Glomerular endothelial cell (primary cell): Measurements from ENCODE around the gene HNRNPUL1. TPM values are rescaled to one million over a fixed set of nuclear protein-coding genes. Genes with fewer than 3 reads are reported as not detected.
"Not testable (repeated sequence)": the region's sequence is repeated elsewhere in the genome, so short reads cannot be mapped to it uniquely, and the experiment has no call there.

Experiments used
- DNase-seq: peaks from one replicate; pipeline ENCODE4 v3.0.0-alpha.2; 2011; ENCODE audit warnings: low read depth, low spot score; ENCODE audit errors: extremely low read depth
- total RNA-seq: library from RNA; depleted of rRNA; stranded (reverse); fragments of >200 nt; gene quantifications from 2 replicates; pipeline ENCODE4 v1.2.3, GENCODE V29; 2015

Gene HNRNPUL1
- total RNA-seq, 1 donor from 2014 or later: 217 TPM

DNA sequence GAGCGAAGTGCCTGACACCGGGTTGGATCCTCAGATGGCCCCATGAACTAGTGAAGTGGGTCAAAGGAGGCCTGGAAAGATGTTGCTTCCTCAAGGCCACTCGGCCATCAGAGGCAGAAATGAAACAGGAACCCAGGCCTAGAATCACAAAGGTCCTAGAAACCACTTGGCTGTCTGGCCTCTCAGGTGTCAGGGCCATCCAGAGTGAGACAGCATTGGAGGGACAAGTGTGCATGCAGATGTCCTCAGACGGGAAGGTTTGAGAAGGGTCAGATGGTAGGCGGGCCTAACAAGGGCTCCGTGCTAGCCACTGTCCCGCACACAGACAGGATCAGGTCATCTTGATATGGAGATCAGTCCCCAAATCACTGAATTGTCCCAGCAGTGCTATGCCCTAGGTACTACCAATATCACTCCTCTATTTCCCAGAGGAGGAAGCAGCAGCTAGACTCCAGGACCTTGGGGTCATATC is 60.1 kb downstream of the HNRNPUL1 start:
- DNase-seq: no peak

DNA sequence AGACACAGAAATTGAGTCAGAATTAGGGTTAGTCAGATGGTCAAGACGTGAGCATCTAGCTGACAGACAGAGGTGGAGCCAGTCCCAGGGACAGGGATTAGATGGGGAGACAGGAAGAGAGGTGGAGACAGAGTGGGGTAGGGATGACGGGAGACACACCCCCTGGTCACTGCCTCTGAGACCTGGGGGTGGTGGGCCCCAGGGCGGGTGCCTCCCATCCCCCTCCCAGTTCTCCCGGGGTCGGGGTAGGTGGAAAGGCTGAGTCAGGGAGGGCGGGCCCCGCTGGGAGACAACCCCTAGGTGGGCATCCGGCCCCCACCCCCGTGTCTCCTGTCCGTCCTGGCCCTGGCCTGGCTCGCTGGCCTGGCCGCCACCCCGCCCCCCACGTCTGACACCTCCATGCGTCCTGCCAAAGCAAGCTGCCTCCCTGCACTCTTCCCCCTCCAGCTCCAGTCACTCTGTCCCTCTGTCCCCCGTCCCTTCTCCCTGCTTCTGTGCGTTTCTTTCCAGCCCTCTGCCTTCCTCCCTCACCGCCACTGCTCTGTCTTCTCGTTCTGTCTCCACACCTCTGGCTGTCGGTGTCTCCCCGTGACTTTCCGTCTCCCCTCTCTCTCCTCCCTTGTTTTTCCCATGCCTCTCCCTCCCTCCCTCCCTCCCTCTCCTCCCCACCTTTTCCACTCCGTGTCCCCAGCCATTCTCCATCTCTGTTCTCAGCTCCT is 60.9 kb downstream of the HNRNPUL1 start:
- no peak for DNase-seq

DNA sequence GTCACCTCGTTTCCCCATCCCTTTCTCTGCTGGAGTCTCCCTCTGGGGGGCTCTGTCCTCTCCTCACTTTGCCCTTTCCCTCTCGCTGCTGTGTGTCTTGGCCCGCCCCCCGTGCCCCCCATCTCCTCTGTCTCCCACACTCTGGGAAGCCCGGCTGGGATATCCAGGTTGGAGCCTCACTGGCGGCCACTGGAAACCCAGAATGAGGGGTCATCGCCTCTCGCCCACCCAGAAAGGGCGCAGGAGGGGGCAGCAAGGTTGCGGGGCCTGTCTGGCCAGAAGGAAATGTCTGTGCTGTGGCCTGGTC is 61.4 kb downstream of the HNRNPUL1 start:
- no peak for DNase-seq

DNA sequence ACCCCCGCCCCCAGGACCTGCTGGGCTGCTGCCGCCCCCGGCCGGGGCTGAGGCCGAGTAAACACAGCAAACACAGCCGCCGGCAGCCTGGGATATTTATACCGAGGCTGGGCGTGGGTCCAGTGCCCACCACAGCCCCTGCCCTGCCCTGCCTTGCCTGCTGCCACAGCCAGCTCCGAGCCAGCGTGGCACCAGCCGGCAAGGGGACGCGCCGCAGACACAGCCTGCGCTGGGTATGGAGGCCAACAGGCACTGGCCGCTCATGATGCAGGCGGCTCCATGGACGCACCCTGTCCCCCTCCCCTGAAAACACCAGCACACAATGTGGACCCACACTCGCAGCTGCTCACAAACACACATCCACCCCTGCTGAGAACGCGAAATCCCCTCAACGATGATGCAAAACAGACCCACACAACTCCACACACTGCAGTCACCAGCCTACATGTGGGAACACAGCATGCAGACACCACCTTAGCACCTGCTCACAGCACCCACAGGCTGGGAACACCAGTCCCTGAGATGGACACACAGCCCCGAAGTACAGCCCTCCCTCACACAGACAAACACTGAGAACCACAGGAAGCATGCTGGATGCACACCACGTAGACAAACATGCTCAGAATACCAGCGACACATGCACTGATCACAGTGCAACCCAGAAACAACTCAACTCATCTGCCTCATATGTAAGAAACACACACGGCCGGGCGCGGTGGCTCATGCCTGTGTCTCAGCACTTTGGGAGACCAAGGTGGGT is 62.0 kb downstream of the HNRNPUL1 start:
- no peak for DNase-seq

DNA sequence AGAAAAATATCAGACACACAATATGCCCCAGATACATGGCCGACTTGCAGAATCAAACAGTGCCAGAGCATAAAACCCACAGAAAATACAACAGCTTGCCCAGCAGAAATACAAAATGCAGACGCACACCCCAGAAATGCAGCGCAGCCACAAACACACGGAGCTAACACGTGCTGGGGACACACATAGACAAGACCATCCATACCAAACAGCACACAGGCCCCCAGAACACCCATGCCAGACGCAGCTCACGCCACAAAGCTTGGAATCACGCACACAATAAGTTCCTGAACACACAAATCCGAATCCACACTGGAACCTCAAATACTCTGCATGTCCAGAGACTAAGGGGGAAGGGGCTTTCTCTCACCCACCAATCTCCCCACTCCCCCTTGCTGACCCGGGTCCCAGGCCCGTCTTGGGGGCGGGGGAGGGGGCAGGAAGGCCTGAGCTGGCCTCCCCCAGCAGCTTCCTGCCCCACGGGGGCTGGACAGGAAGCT is 63.0 kb downstream of the HNRNPUL1 start:
- no peak for DNase-seq

DNA sequence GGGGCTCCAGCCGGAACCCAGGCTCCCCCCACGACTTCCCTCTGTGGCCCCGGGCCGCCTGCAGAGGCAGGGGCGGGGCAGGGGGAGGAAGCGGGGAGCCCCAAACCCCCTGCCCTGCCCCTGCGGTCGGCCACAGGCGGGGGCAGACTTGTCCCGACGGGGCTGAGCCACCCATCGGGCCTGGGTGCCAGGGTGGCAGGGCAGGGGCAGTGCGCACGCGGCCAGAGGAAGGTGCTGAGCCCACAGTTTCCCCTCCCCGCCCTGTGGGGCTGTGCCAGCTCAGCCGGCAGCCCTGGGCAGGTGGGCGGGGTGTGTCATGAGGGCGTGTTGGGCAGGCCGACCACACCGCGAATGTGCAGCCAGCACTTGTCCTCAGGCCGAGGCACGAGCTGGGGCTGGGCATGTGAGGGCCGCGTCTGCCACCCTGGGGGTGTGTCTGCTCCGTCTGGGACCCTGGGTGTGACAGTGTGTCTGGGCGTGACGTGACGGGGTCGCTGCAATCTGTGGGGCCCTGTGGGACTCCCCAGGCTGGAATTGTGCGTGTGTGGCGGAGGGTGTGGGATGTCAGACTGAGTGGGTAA is 63.5 kb downstream of the HNRNPUL1 start:
- DNase-seq: no peak

DNA sequence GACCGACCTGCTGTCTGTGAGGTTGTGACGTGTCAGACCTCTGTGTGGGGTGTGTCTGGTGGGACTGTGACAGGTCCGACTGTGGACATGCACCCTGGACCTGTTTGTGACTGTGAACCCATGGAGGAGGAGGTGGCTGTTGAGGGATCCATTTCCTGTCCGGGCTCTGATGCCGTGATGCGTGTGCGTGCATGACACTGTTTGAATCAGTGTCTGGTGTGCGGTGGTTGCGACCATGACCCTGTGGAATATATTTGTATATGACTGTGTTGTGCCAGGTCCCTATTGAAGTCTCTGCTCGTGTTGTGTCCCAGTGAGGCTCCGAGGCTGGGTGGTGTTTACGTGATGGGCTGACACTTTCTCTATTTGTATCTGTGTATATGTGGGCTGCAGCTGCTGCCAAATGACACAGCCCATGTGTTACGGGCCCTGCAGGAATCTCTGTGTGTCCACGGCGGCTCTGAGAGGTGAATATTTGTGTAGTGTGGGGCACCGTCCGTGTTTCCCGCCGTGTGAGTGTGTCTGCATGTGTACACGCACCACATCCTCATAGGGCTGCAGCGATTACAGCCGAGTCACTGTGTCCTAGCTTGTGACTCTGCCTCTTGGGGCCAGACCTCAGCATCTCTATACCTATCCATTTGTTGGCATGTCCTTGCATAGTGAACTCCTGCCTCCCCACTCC is 64.1 kb downstream of the HNRNPUL1 start:
- DNase-seq: no peak

DNA sequence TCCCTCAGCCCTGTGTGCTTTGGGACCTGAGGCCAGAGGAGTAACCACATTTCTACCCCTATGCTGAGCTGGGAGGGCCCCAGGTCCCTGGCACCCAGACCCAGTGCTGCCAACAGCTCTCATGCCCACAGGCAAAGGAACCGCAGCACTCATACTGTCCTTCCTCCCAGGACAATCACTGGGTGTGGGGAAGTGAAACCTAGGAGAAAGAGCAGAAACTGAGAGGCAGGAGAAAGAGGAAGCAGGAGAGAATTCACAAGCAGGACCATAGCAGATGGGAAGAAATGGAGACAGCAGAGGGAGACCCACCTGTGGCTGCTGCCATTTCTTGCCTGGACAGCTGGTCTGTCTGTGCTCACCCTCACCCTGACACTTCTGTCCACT is 64.7 kb downstream of the HNRNPUL1 start:
- no peak for DNase-seq

DNA sequence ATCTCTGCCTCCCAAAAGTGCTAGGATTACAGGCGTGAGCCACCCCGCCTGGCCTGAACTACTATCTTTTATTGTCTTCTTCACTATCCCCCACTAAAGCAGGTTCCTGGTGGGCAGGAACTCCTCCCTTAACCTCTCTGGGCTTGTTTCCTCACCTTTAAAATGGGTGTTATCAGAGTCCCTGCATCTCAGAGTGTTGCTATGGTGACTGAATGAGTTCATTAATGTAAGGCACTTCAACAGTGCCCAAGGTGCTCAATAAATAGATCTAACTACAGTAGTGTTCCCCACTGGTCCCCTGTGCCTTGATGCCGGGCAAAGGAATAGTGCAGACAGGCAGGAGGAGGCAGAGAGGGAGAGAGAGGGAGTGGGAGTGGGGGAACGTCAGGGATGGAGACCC is 66.3 kb downstream of the HNRNPUL1 start:
- no peak for DNase-seq

DNA sequence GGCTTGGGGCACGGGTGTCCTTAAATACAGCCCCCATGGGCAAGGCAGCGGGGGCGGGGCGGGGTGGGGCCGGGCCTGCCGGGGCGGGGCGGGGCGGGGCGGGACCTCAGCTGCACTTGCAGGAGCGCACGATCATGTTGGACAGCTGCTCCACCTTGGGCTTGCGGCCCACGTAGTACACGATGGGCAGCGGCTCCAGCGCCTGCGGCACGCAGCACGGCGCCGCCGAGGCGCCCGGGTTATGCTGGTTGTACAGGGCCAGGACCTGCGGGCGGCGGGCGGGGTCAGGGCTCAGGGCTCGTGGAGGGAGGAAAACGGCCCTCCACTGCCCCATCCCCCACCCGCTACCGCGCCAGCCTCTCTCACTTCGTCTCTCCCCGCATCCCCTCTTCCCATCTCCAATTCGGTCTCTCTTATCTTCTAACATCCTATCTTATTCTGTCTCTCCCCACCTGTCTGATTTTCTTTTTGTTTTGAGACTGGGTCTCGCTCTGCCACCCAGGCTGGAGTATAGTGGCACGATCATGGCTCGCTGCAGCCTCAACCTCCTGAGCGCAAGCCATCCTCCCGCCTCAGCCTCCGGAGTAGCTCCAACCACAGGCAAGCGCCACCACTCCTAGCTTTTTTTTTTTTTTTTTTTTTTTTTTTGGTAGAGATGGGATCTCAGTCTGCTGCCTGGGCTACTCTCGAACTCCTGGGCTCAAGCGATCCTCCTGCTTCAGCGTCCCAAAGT is 66.9 kb downstream of the HNRNPUL1 start:
- DNase-seq: no peak

DNA sequence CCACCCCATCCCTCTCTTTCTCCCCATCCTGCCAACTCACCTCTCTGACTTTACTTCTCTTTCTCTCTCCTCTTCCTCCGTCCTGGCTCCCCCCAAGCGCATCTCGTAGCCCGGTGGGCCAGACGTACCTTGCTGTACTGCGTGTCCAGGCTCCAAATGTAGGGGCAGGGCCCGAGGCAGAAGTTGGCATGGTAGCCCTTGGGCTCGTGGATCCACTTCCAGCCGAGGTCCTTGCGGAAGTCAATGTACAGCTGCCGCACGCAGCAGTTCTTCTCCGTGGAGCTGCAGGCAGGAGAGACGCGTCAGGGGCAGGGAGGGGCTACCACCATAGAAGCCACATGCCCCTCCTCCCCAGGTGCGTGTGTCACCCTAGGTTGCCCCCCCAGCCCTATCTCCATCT is 67.8 kb downstream of the HNRNPUL1 start:
- no peak for DNase-seq

DNA sequence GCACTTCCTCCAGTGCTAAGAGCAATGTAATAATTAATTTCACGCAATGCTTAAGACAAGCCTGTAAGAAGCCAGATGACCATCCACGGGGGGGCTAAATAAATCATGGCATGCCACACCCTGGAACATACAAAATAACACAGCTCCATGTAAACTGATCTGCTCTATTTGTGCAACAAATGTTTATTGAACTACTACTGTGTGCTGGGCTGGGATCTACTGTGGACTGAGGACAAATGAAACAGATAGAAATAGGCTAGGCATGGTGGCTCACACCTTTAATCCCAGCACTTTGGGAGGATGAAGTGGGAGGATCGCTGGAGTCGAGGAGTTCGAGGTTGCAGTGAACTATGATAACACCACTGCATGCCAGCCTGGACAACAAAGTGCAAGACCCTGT is 68.3 kb downstream of the HNRNPUL1 start:
- DNase-seq: no peak

DNA sequence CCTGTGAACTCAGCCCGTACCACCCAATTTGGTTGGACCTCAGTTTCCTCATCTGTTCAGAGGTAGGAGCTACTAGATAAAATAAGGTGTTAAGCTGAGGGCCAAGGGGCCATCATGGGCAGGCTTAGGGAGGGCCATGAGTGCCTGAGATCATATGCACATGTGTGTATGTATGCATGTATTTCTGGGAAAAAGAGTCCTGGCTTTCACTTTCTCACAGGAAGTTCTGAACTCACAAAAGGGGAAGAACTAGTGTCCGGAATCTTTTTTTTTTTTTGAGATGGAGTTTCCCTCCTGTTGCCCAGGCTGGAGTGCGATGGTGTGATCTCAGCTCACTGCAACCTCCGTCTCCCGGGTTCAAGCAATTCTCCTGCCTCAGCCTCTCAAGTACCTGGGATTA is 70.6 kb downstream of the HNRNPUL1 start:
- DNase-seq: no peak

DNA sequence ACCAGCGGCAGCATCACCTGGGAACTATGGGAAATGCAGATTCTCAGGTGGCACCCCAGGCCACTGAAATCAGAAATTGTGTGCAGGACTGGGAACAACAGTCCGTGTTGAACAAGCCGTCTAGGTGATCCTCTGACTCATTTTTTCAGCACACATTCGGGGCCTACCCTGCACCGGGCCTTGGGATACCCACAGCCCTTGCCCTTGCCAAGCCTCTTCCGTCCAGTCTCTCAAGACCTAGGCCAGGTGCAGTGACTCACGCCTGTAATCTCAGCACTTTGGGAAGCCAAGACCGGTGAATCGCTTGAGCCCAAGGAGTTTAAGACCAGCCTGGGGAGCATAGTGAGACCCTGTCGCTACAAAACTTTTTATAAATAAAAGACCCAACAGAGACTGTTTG is 71.3 kb downstream of the HNRNPUL1 start:
- DNase-seq: no peak

DNA sequence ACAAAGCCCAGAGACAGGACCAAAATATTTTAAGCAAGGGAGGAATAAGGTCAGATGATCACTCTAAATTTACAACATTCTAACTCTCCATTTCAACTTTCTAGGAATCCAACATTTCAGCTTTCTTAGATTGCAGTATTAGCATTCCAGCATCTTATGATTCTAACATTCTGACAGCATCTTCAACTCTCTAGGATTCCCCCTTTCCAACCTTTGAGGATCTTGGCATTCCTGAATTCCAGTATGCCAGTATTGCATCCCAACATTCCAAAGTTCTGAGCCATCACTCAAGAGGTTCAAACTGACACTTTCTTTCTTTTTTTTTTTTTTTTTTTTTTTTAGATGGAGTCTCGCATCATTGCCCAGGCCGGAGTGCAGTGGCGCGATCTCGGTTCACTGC is 75.8 kb downstream of the HNRNPUL1 start:
- no peak for DNase-seq

DNA sequence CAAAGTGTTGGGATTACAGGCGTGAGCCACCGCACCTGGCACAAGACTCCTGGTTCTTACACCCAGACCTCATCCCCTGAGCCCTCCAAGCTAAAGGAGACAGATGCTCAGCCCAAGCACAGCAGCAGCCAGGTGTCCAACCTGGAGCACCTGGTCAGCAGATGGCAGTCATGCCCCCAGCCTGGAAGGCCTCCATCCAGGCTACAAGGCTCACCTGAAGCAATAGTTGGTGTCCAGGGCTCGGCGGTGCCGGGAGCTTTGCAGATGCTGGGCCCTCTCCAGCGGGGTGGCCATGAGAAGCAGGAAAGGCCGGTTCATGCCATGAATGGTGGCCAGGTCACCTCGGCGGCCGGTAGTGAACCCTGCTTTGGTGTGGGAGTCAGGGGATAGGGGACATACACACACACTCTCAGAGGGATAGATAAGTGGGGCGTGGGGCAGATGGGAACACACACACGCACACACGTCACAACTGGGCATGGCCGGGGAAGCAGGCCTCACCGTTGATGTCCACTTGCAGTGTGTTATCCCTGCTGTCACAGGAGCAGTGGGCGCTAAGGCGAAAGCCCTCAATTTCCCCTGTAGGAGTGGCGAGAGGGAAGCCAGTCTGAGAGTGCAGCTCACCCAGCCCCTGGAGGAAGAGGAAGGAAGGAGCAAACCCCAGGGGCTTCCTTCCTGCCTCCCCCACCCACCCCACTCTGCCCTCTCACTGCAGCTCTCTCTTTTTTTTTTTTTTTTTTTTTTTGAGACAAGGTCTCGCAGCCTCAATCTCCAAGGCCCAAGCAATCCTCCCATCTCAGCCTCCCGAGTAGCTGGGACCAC is 77.7 kb downstream of the HNRNPUL1 start:
- DNase-seq: no peak

DNA sequence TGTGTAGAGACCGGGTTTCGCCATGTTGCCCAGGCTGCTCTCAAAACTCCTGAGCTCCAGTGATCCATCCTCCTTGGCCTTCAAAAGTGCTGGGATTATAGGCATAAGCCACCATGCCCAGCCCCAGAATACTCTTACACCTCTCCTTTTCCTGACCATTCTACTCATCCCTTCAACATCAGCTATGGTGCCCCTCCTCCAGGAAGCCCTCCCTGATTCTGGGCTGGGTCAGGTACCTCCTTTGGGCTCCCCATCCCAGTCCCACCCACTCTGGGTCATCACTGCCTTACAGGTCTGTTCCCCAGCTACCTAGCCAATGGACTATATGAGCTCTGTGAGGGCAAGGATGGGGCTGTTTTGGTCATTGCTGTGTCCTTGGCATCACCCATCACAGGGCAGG is 80.0 kb downstream of the HNRNPUL1 start:
- DNase-seq: no peak

DNA sequence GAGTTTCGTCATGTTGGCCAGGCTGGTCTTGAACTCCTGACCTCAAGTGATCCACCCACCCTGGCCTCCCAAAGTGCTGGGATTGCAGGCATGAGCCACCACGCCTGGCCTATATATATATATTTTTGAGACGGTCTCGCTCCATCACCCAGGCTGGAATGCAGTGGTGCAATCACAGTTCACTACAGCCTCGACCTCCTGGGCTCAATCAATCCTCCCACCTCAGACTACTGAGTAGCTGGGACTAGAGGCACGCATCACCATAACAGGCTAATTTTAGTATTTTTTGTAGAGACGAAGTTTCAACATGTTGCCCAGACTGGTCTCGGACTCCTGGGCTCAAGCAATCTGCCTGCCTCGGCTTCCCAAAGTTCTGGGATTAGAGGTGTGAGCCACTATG is 82.7 kb downstream of the HNRNPUL1 start:
- DNase-seq: not testable (repeated sequence)

DNA sequence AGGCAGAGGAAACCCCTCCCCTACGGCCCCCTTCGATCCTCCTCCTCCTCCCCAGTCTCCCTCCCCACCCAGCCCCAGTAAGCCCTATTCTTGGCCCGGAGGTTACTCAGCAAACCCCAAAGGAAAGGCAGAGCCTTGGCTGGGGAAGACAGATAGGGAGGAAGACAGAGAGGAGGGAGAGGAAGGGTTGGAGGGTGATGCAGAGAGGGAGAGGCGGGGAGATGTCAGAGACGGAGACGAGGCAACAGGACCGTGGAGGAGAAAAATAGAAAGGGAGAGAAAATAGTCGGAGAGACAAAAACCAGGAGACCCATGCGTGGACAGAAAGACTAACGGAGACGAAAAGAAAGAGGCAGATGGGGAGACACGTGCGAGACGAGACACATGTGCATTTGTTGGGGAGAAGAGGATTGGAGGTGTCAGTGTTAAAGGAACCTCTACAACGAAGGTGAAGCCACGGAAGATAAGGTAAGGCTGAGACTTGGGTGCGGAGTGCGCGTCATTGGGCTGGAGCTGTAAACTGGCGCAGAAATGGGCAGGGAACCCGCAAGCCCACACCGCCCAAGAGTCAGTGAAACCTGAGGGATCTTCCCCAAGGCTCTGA is 86.7 kb downstream of the HNRNPUL1 start:
- DNase-seq: no peak
